Hepatocyte (in vitro differentiated cells): ENCODE measurements around the gene S100A14. TPM values are rescaled to one million over a fixed set of nuclear protein-coding genes. Genes with fewer than 3 reads are reported as not detected.

Experiments
- DNase-seq: peaks from one replicate; pipeline ENCODE4 v3.0.0-alpha.2; 2016; ENCODE audit warnings: low spot score
- H2AFZ ChIP-seq: fragments of 200-600 bp; sonication (generic); 2 replicates; pipeline ENCODE4 v1.6.0; 2016; ENCODE audit warnings: antibody characterized with exemption, mild to moderate bottlenecking
- H3K27ac ChIP-seq: fragments of 200-600 bp; sonication (generic); 2 replicates; pipeline ENCODE4 v1.5.1; 2016; ENCODE audit warnings: mild to moderate bottlenecking
- H3K27me3 ChIP-seq: fragments of 200-600 bp; sonication (generic); 2 replicates; pipeline ENCODE4 v1.6.1; 2016
- H3K36me3 ChIP-seq: fragments of 200-600 bp; sonication (generic); replicated peaks from 2 replicates; pipeline ENCODE4 v1.5.1; 2016; ENCODE audit warnings: low read depth; ENCODE audit not compliant: insufficient read depth
- H3K4me1 ChIP-seq: fragments of 200-600 bp; sonication (generic); 2 replicates; pipeline ENCODE4 v1.5.1; 2016; ENCODE audit warnings: mild to moderate bottlenecking, moderate library complexity; ENCODE audit not compliant: insufficient read depth
- H3K4me2 ChIP-seq: fragments of 200-600 bp; sonication (generic); 2 replicates; pipeline ENCODE4 v1.6.0; 2016
- H3K4me3 ChIP-seq: fragments of 200-600 bp; sonication (generic); 2 replicates; pipeline ENCODE4 v1.5.1; 2016; ENCODE audit warnings: mild to moderate bottlenecking
- H3K79me2 ChIP-seq: fragments of 200-600 bp; sonication (generic); 2 replicates; pipeline ENCODE4 v1.6.0; 2017; ENCODE audit warnings: mild to moderate bottlenecking
- H3K9me2 ChIP-seq: fragments of 200-600 bp; sonication (generic); replicated peaks from 2 replicates; pipeline ENCODE4 v1.6.0; 2017; ENCODE audit warnings: mild to moderate bottlenecking; ENCODE audit not compliant: insufficient read depth
- H3K9me3 ChIP-seq: fragments of 200-600 bp; sonication (generic); 2 replicates; pipeline ENCODE4 v1.5.1; 2016; ENCODE audit warnings: low read depth, mild to moderate bottlenecking
- H4K20me1 ChIP-seq: fragments of 200-600 bp; sonication (generic); 2 replicates; pipeline ENCODE4 v1.6.0; 2016; ENCODE audit warnings: mild to moderate bottlenecking; ENCODE audit not compliant: insufficient read depth, poor library complexity, severe bottlenecking
- CTCF ChIP-seq: fragments of 200-600 bp; sonication (generic); IDR thresholded peaks from 2 replicates; pipeline ENCODE4 v1.5.1; 2016; ENCODE audit warnings: antibody characterized with exemption, mild to moderate bottlenecking; ENCODE audit not compliant: poor library complexity
- EZH2 ChIP-seq: fragments of 200-600 bp; sonication (generic); IDR thresholded peaks from 2 replicates; pipeline ENCODE4 v1.6.1; 2016; ENCODE audit warnings: antibody characterized with exemption, mild to moderate bottlenecking, borderline replicate concordance
- EZH2phosphoT487 ChIP-seq: fragments of 200-600 bp; sonication (generic); IDR thresholded peaks from one replicate; pipeline ENCODE4 v1.6.1; 2018; ENCODE audit warnings: antibody characterized with exemption, mild to moderate bottlenecking, low read depth, moderate library complexity; ENCODE audit not compliant: unreplicated experiment, severe bottlenecking
- WGBS: methylation state at CpG from one replicate; pipeline ENCODE4 v1.1.6; 2016; ENCODE audit warnings: low lambda C conversion rate; ENCODE audit errors: missing lambda C conversion rate; 5-methylcytosine and 5-hydroxymethylcytosine counted together
- polyA plus RNA-seq: library from polyadenylated mRNA; unstranded; fragments of >200 nt; fragmentation: Nextera tagmentation; extraction: Ambion mirVana; gene quantifications from 2 replicates; pipeline ENCODE4 v1.2.1, GENCODE V29; 2016
- total RNA-seq: library from RNA; depleted of rRNA; stranded (reverse); fragments of >200 nt; gene quantifications from 2 replicates; pipeline ENCODE4 v1.2.3, GENCODE V29; 2014

Gene S100A14
- total and polyA plus RNA-seq, 2 experiments from 2014 or later = 94.9 to 112 TPM

GRCh38 chr1:153648000-153648643, 32.0 kb upstream of the S100A14 start:
- H4K20me1 ChIP-seq = peaks cover under 1% of the 10 kb centered on the region
- DNase-seq = no peak
- H3K36me3 ChIP-seq = peaks cover 8% of the 10 kb centered on the region
- no peak overlapping the region for H3K27ac ChIP-seq
- WGBS = 92% methylated on average over 10 of the region's 10 CpGs
- H2AFZ ChIP-seq = no peak overlapping the region
- no peaks in the 10 kb centered on the region for H3K9me2 ChIP-seq
- peaks cover 3% of the 10 kb centered on the region for H3K79me2 ChIP-seq
- H3K27me3 ChIP-seq = no peaks in the 10 kb centered on the region
- H3K4me1 ChIP-seq = peaks cover 7% of the 10 kb centered on the region
- no peak overlapping the region for H3K4me3 ChIP-seq
- no peak overlapping the region for H3K4me2 ChIP-seq
- H3K9me3 ChIP-seq = no peaks in the 10 kb centered on the region
- TF ChIP-seq EZH2 (no peak), CTCF (no peak), EZH2phosphoT487 (no peak)

GRCh38 chr1:153647346-153647714, 31.2 kb upstream of the S100A14 start:
- Histone ChIP-seq H3K79me2 (peaks cover 11% of the 10 kb centered on the region), H4K20me1 (peaks cover 4% of the 10 kb centered on the region), H3K27me3 (no peaks in the 10 kb centered on the region), H3K4me2 (no peak overlapping the region), H3K4me3 (no peak overlapping the region), H3K4me1 (peaks cover 7% of the 10 kb centered on the region), H3K27ac (no peak overlapping the region), H3K9me3 (no peaks in the 10 kb centered on the region), H2AFZ (no peak overlapping the region), H3K9me2 (no peaks in the 10 kb centered on the region), H3K36me3 (peaks cover 8% of the 10 kb centered on the region)
- DNase-seq = no peak
- no peak for TF ChIP-seq EZH2phosphoT487
- no peak for TF ChIP-seq CTCF
- TF ChIP-seq EZH2 = no peak
- 69% methylated on average over 2 of the region's 2 CpGs for WGBS

GRCh38 chr1:153646672-153647345, 30.7 kb upstream of the S100A14 start:
- no peak overlapping the region for H3K4me2 ChIP-seq
- H3K27me3 ChIP-seq = no peaks in the 10 kb centered on the region
- H3K27ac ChIP-seq = no peak overlapping the region
- WGBS = 95% methylated on average over 5 of the region's 5 CpGs
- no peaks in the 10 kb centered on the region for H3K9me2 ChIP-seq
- no peaks in the 10 kb centered on the region for H3K9me3 ChIP-seq
- no peak overlapping the region for H2AFZ ChIP-seq
- peaks cover 4% of the 10 kb centered on the region for H4K20me1 ChIP-seq
- no peak for DNase-seq
- H3K4me1 ChIP-seq = peaks cover 8% of the 10 kb centered on the region
- TF ChIP-seq CTCF (no peak), EZH2phosphoT487 (no peak), EZH2 (no peak)
- peaks cover 11% of the 10 kb centered on the region for H3K36me3 ChIP-seq
- H3K4me3 ChIP-seq = no peak overlapping the region
- H3K79me2 ChIP-seq = peaks cover 15% of the 10 kb centered on the region
